ENCODE data around the gene GLP1R.

The GLP1R gene

GRCh38 chr6:39076623-39077535 is 28.3 kb downstream of the GLP1R start:
- Histone ChIP-seq H3K4me2 (ENCODE audit: low read length) (no peak overlapping the region), H3K36me3 (ENCODE audit: insufficient read depth, low read length) (no peaks in the 10 kb centered on the region), H3K9ac (ENCODE audit: low read length) (no peak overlapping the region), H3K9me2 (ENCODE audit: low read depth, low read length) (no peaks in the 10 kb centered on the region), H3K79me2 (ENCODE audit: insufficient read depth, low read length) (no peaks in the 10 kb centered on the region), H3F3A (ENCODE audit: insufficient read depth, low read length) (no peaks in the 10 kb centered on the region), H3K9me3 (ENCODE audit: low read length) (no peaks in the 10 kb centered on the region), H3K27me3 (ENCODE audit: insufficient read depth, low read length) (no peaks in the 10 kb centered on the region), H2AFZ (ENCODE audit: low read length) (no peak overlapping the region), H4K20me1 (ENCODE audit: insufficient read depth, low read length) (no peaks in the 10 kb centered on the region), H3K4me3 (ENCODE audit: low read depth, low read length, poor library complexity, severe bottlenecking) (no peak overlapping the region), H3K4me1 (ENCODE audit: insufficient read depth, low read length, severe bottlenecking) (no peaks in the 10 kb centered on the region), H3K27ac (ENCODE audit: low read depth, low read length, poor library complexity, severe bottlenecking) (no peak overlapping the region)
- TF ChIP-seq CTCF (IDR thresholded peaks at IDR 0.05; ENCODE audit: low read length) (no peak), EZH2 (IDR thresholded peaks at IDR 0.05; ENCODE audit: borderline replicate concordance, low read length) (no peak)

- no peak overlapping the region for H2AFZ ChIP-seq (ENCODE audit: low read length)
- H3K4me1 ChIP-seq (ENCODE audit: insufficient read depth, low read length, severe bottlenecking): no peaks in the 10 kb centered on the region
- no peaks in the 10 kb centered on the region for H4K20me1 ChIP-seq (ENCODE audit: insufficient read depth, low read length)
- H3K79me2 ChIP-seq (ENCODE audit: insufficient read depth, low read length): no peaks in the 10 kb centered on the region
- no peaks in the 10 kb centered on the region for H3K9me3 ChIP-seq (ENCODE audit: low read length)
- H3K27me3 ChIP-seq (ENCODE audit: insufficient read depth, low read length): no peaks in the 10 kb centered on the region
- H3K36me3 ChIP-seq (ENCODE audit: insufficient read depth, low read length): no peaks in the 10 kb centered on the region
- TF ChIP-seq EZH2 (IDR thresholded peaks at IDR 0.05; ENCODE audit: borderline replicate concordance, low read length) (no peak), CTCF (IDR thresholded peaks at IDR 0.05; ENCODE audit: low read length) (no peak)
- no peak overlapping the region for H3K4me2 ChIP-seq (ENCODE audit: low read length)
- H3K27ac ChIP-seq (ENCODE audit: low read depth, low read length, poor library complexity, severe bottlenecking): no peak overlapping the region
- no peaks in the 10 kb centered on the region for H3K9me2 ChIP-seq (ENCODE audit: low read depth, low read length)
- H3F3A ChIP-seq (ENCODE audit: insufficient read depth, low read length): no peaks in the 10 kb centered on the region
- no peak overlapping the region for H3K4me3 ChIP-seq (ENCODE audit: low read depth, low read length, poor library complexity, severe bottlenecking)
- no peak overlapping the region for H3K9ac ChIP-seq (ENCODE audit: low read length)
Observed at GRCh38 chr6:39077882-39078594, 29.5 kb downstream of the GLP1R start.

- H3F3A ChIP-seq (ENCODE audit: insufficient read depth, low read length): no peaks in the 10 kb centered on the region
- H3K36me3 ChIP-seq (ENCODE audit: insufficient read depth, low read length): no peaks in the 10 kb centered on the region
- no peaks in the 10 kb centered on the region for H3K79me2 ChIP-seq (ENCODE audit: insufficient read depth, low read length)
- H3K9ac ChIP-seq (ENCODE audit: low read length): no peak overlapping the region
- no peaks in the 10 kb centered on the region for H3K9me3 ChIP-seq (ENCODE audit: low read length)
- H3K4me3 ChIP-seq (ENCODE audit: low read depth, low read length, poor library complexity, severe bottlenecking): no peak overlapping the region
- no peak overlapping the region for H3K27ac ChIP-seq (ENCODE audit: low read depth, low read length, poor library complexity, severe bottlenecking)
- TF ChIP-seq CTCF (IDR thresholded peaks at IDR 0.05; ENCODE audit: low read length) (no peak), EZH2 (IDR thresholded peaks at IDR 0.05; ENCODE audit: borderline replicate concordance, low read length) (no peak)
- H3K9me2 ChIP-seq (ENCODE audit: low read depth, low read length): no peaks in the 10 kb centered on the region
- no peak overlapping the region for H2AFZ ChIP-seq (ENCODE audit: low read length)
- H3K4me1 ChIP-seq (ENCODE audit: insufficient read depth, low read length, severe bottlenecking): no peaks in the 10 kb centered on the region
- no peaks in the 10 kb centered on the region for H4K20me1 ChIP-seq (ENCODE audit: insufficient read depth, low read length)
- no peaks in the 10 kb centered on the region for H3K27me3 ChIP-seq (ENCODE audit: insufficient read depth, low read length)
- H3K4me2 ChIP-seq (ENCODE audit: low read length): no peak overlapping the region
Observed at GRCh38 chr6:39078695-39079094, 30.1 kb downstream of the GLP1R start.

Measured in OCI-LY1 (cell line).